HFFc6 (cell line): Measurements from ENCODE around the gene METTL14. TPM values are rescaled to one million over a fixed set of nuclear protein-coding genes. Genes with fewer than 3 reads are reported as not detected.

Experiments
- DNase-seq: peaks from one replicate; pipeline ENCODE4 v3.0.0-alpha.2; 2018
- H3K27ac Mint-ChIP-seq: 2 replicates; pipeline ENCODE4 v1.8.0; 2020; ENCODE audit warnings: mild to moderate bottlenecking, mixed read lengths
- H3K27me3 Mint-ChIP-seq: 2 replicates; pipeline ENCODE4 v1.8.0; 2021; ENCODE audit warnings: mild to moderate bottlenecking, moderate library complexity, mixed read lengths; ENCODE audit not compliant: insufficient read depth
- H3K36me3 Mint-ChIP-seq: 2 replicates; pipeline ENCODE4 v1.8.0; 2021; ENCODE audit warnings: low read depth, mixed read lengths
- H3K4me1 Mint-ChIP-seq: 2 replicates; pipeline ENCODE4 v1.8.0; 2020; ENCODE audit warnings: low read depth, mixed read lengths
- H3K4me3 Mint-ChIP-seq: 2 replicates; pipeline ENCODE4 v1.8.0; 2020; ENCODE audit warnings: mild to moderate bottlenecking, moderate library complexity, mixed read lengths
- H3K9me3 Mint-ChIP-seq: 2 replicates; pipeline ENCODE4 v1.8.0; 2020; ENCODE audit warnings: mild to moderate bottlenecking, mixed read lengths
- total RNA-seq, 6 experiments: library from RNA; stranded (reverse); fragmentation: NEBNext Ultra II Directional; extraction: Animal tissue kit (Norgen Biotek cat#: 25700); gene quantifications; 2 replicates in 1 of 6; 3 replicates in 5 of 6; pipeline ENCODE4 v1.2.3, GENCODE V29; 2021
- TF ChIP-seq, protein P1 (sequence below): fragments of 200-600 bp; sonication (generic); IDR thresholded peaks from 2 replicates; pipeline ENCODE4 v1.5.0; 2021; ENCODE audit warnings: antibody characterized with exemption, mild to moderate bottlenecking

Gene METTL14
- total RNA-seq, 6 experiments from 2014 or later: 35.2 to 44.9 (median 39.5) TPM

DNA sequence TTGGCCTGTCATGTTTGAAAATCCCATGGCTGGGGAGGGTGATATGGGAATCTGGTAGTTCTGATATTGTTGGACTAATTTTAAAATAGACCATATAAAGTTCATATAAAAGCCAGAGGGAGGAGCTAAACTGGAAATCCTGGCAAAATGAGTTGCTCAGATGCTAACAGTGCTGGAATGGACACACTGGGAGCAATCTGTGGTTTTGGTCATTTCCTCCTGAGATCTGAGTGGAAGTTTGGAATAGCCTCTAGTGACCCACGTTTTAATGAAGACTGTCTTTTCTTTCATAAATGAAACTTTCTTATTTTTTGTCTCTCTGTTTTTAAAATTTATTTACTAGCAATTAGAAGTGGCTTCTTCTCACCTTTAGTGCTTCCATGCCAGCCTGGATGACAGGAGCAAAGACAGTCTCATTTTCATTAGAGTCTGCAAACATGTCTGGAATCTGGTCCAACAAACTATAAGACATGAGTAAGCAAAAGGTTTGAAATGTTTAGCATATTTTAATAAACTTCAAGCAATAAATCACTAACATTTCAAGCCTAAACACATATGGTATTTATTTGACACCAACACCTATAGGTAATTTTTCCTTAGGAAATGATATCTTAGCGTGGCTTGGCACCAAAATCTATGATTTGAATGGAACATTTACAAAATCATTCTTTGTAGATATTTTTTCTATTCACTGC is 66.6 kb downstream of the METTL14 start:
- no peaks in the 10 kb centered on the region for H3K9me3 Mint-ChIP-seq
- H3K27me3 Mint-ChIP-seq: peaks cover 5% of the 10 kb centered on the region
- TF ChIP-seq, protein P1, sequence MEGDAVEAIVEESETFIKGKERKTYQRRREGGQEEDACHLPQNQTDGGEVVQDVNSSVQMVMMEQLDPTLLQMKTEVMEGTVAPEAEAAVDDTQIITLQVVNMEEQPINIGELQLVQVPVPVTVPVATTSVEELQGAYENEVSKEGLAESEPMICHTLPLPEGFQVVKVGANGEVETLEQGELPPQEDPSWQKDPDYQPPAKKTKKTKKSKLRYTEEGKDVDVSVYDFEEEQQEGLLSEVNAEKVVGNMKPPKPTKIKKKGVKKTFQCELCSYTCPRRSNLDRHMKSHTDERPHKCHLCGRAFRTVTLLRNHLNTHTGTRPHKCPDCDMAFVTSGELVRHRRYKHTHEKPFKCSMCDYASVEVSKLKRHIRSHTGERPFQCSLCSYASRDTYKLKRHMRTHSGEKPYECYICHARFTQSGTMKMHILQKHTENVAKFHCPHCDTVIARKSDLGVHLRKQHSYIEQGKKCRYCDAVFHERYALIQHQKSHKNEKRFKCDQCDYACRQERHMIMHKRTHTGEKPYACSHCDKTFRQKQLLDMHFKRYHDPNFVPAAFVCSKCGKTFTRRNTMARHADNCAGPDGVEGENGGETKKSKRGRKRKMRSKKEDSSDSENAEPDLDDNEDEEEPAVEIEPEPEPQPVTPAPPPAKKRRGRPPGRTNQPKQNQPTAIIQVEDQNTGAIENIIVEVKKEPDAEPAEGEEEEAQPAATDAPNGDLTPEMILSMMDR: no peak
- H3K27ac Mint-ChIP-seq: peak overlapping the region; percentile 94
- peak overlapping the region; percentile 57 for H3K4me3 Mint-ChIP-seq
- H3K36me3 Mint-ChIP-seq: peaks cover 56% of the 10 kb centered on the region
- peak; percentile 50 for DNase-seq
- peaks cover 57% of the 10 kb centered on the region for H3K4me1 Mint-ChIP-seq

DNA sequence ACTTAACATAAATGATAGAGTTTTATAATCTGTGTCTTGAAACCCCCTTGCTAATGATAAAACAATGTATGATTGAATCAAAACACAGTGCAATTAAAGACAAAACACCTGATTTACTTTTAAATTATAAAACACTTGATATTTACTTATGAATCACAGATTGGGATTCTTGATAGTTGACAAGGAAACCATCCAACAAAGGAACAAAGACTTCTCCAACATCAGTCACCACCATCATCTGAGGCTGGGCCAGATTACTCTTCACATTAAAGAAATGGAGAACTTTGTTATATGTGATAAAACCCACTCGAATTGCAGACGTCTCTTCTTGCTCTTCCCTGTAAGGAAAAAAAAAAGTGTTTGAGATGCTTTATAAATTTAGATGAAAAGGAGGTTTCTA is 67.4 kb downstream of the METTL14 start:
- Mint-ChIP-seq H3K4me1 (peaks cover 64% of the 10 kb centered on the region), H3K4me3 (peak overlapping the region; percentile 70), H3K27me3 (peaks cover 5% of the 10 kb centered on the region), H3K27ac (peak overlapping the region; percentile 94), H3K36me3 (peaks cover 63% of the 10 kb centered on the region), H3K9me3 (no peaks in the 10 kb centered on the region)
- TF ChIP-seq, protein P1: no peak
- DNase-seq: peak; percentile 52

DNA sequence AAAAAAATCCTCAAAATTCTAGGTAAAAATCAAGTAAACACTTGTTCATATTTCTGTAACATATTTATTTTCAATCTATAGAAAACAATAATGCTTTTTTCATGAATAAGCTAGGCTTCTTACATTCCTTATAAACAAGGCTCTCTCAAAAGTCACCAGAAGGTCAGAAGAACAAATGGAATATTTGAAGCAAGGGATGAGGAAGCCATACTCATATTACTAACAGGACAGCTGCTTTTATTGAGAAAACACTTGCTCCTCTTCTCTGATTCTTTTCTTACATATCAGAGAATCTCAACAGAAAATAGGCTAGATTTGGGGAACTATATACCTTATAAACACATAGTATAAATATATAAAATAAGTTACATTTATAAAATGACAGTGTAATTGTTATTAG is 67.9 kb downstream of the METTL14 start:
- DNase-seq: no peak
- H3K27ac Mint-ChIP-seq: peak overlapping the region; percentile 94
- H3K4me1 Mint-ChIP-seq: peaks cover 70% of the 10 kb centered on the region
- TF ChIP-seq, protein P1: no peak
- peaks cover 1% of the 10 kb centered on the region; the same call in 1 of the 2 replicates for H3K27me3 Mint-ChIP-seq
- no peaks in the 10 kb centered on the region for H3K9me3 Mint-ChIP-seq
- H3K36me3 Mint-ChIP-seq: peaks cover 64% of the 10 kb centered on the region
- peak overlapping the region; percentile 70 for H3K4me3 Mint-ChIP-seq

DNA sequence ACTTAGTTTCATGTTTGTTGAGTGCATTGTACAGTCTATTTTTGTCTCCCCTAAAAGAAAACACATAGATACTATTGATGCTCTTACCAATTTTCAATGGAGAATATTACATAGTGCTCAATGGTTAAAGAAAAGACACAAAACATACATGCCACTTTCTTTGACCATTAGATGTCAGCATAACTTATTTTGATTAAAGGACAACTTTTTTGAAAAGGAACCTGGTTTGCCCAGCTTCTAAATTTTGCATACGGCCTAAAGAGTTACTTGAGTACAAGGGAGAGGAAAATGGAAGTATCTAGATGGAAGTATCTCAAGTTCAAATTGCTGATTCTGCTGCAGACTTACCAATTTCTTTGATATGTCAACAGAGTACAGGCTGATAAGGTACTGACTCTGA is 68.5 kb downstream of the METTL14 start:
- no peak for DNase-seq
- Mint-ChIP-seq H3K9me3 (no peaks in the 10 kb centered on the region), H3K27ac (peak overlapping the region; percentile 76), H3K27me3 (peaks cover 1% of the 10 kb centered on the region; the same call in 1 of the 2 replicates), H3K4me1 (peaks cover 76% of the 10 kb centered on the region), H3K4me3 (no peak overlapping the region), H3K36me3 (peaks cover 62% of the 10 kb centered on the region)
- TF ChIP-seq, protein P1: no peak; the same call in 1 of the 2 replicates

DNA sequence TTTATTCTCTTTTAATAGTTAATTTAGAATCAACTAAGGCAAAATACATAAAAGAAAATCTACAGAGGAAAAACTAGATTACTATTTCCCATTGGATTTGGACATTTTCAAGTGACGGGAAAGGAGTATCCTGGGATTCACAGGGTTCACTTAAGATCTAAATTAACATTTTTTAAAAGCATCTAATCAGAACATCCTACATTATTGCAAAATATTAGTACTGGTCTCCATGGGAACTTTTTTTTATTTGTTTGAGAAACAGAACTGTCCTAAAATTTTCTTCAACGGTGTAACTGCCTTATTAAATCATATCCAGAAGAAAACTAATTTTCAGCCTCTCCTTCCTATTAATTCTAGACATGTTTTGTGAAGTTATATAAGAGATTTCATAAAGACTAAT is 69.7 kb downstream of the METTL14 start:
- no peaks in the 10 kb centered on the region for H3K9me3 Mint-ChIP-seq
- no peak for DNase-seq
- peaks cover 88% of the 10 kb centered on the region for H3K4me1 Mint-ChIP-seq
- H3K27me3 Mint-ChIP-seq: peaks cover 1% of the 10 kb centered on the region; the same call in 1 of the 2 replicates
- peaks cover 69% of the 10 kb centered on the region for H3K36me3 Mint-ChIP-seq
- TF ChIP-seq, protein P1: no peak
- no peak overlapping the region for H3K4me3 Mint-ChIP-seq
- peak overlapping the region; percentile 76 for H3K27ac Mint-ChIP-seq
